ENCODE data around the gene COLEC12.

COLEC12 gene

DNA sequence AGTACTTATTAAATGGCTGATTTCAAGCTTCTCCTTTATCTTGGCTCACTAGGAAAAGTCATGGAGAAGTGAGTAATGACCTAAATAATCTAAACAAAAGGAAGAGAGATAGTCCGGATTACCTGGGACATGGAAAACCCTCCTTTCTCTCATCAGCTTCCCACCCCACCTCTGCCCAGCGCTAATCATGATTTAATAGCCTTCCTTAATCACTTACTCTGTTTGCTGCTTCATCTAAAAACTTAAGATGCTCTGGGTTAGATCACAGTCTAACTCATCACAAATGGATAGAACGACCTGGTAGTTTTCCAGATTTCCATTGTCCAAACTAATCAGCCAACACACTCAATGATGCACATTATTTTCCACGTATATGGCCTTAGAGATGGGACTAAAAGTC, 144.8 kb downstream of the COLEC12 start (continued):
- TF ChIP-seq, protein P1, sequence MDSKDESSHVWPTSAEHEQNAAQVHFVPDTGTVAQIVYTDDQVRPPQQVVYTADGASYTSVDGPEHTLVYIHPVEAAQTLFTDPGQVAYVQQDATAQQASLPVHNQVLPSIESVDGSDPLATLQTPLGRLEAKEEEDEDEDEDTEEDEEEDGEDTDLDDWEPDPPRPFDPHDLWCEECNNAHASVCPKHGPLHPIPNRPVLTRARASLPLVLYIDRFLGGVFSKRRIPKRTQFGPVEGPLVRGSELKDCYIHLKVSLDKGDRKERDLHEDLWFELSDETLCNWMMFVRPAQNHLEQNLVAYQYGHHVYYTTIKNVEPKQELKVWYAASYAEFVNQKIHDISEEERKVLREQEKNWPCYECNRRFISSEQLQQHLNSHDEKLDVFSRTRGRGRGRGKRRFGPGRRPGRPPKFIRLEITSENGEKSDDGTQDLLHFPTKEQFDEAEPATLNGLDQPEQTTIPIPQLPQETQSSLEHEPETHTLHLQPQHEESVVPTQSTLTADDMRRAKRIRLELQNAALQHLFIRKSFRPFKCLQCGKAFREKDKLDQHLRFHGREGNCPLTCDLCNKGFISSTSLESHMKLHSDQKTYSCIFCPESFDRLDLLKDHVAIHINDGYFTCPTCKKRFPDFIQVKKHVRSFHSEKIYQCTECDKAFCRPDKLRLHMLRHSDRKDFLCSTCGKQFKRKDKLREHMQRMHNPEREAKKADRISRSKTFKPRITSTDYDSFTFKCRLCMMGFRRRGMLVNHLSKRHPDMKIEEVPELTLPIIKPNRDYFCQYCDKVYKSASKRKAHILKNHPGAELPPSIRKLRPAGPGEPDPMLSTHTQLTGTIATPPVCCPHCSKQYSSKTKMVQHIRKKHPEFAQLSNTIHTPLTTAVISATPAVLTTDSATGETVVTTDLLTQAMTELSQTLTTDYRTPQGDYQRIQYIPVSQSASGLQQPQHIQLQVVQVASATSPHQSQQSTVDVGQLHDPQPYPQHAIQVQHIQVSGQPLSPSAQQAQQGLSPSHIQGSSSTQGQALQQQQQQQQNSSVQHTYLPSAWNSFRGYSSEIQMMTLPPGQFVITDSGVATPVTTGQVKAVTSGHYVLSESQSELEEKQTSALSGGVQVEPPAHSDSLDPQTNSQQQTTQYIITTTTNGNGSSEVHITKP (tag by site-specific recombination; IDR thresholded peaks at IDR 0.05), result no peak
- TF ChIP-seq ZNF837 (tag by site-specific recombination; IDR thresholded peaks at IDR 0.05) (no peak), GLI2 (tag by site-specific recombination; IDR thresholded peaks at IDR 0.05; ENCODE audit: borderline replicate concordance, low read depth) (no peak), ZNF776 (tag by site-specific recombination; IDR thresholded peaks at IDR 0.05; ENCODE audit: borderline replicate concordance) (no peak), SP2 (tag by site-specific recombination; IDR thresholded peaks at IDR 0.05) (no peak), ZNF48 (tag by site-specific recombination; IDR thresholded peaks at IDR 0.05) (no peak)
- TF ChIP-seq, protein P2, sequence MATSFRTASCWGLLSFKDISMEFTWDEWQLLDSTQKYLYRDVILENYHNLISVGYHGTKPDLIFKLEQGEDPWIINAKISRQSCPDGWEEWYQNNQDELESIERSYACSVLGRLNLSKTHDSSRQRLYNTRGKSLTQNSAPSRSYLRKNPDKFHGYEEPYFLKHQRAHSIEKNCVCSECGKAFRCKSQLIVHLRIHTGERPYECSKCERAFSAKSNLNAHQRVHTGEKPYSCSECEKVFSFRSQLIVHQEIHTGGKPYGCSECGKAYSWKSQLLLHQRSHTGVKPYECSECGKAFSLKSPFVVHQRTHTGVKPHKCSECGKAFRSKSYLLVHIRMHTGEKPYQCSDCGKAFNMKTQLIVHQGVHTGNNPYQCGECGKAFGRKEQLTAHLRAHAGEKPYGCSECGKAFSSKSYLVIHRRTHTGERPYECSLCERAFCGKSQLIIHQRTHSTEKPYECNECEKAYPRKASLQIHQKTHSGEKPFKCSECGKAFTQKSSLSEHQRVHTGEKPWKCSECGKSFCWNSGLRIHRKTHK (tag by site-specific recombination; IDR thresholded peaks at IDR 0.05), result no peak
- TF ChIP-seq, protein P3, sequence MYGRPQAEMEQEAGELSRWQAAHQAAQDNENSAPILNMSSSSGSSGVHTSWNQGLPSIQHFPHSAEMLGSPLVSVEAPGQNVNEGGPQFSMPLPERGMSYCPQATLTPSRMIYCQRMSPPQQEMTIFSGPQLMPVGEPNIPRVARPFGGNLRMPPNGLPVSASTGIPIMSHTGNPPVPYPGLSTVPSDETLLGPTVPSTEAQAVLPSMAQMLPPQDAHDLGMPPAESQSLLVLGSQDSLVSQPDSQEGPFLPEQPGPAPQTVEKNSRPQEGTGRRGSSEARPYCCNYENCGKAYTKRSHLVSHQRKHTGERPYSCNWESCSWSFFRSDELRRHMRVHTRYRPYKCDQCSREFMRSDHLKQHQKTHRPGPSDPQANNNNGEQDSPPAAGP (tag by site-specific recombination; IDR thresholded peaks at IDR 0.05), result no peak

DNA sequence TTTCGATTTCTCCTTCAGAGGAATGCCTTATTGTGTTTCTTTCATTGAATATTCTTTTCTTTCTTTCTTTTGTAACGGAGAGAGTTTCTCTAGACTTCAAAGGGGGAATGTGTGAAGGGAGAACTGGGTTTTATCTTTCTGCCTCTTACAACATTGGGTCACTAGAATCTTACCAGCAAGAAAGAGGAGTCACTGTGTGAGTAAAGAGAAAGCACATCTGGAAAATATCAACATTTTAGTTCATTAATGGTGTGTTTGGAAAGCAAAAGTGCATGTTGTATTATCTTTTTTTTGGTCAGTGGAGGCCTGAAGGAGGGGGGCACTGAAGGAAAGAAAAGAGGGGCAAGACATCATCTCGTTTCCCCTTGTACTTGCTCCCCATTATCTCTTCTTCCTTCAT, 146.0 kb downstream of the COLEC12 start:
- H3K4me1 ChIP-seq (ENCODE audit: control insufficient read depth, insufficient read depth, low read length), result no peaks in the 10 kb centered on the region
- no peaks in the 10 kb centered on the region for H3K36me3 ChIP-seq (ENCODE audit: control insufficient read depth in 2 of 2, insufficient read depth in 1 of 2, low read length in 2 of 2)
- ChIA-PET CTCF (no interaction called here), POLR2A (no interaction called here)
- H3K9me3 ChIP-seq (ENCODE audit: control insufficient read depth, insufficient read depth, low read depth, low read length), result no peaks in the 10 kb centered on the region
- H3K27ac ChIP-seq (ENCODE audit: extremely low read depth, low read depth, low read length), result no peak overlapping the region
- H3K4me3 ChIP-seq (ENCODE audit: low read depth, low read length), result no peak overlapping the region
- no peak for TF ChIP-seq ZNF777 (tag by site-specific recombination; IDR thresholded peaks at IDR 0.05; ENCODE audit: borderline replicate concordance)
- no peak for TF ChIP-seq ZNF211 (tag by site-specific recombination; IDR thresholded peaks at IDR 0.05; ENCODE audit: low read depth)
- TF ChIP-seq, protein P1 (tag by site-specific recombination; IDR thresholded peaks at IDR 0.05), result no peak
- TF ChIP-seq ZFP3 (tag by site-specific recombination; IDR thresholded peaks at IDR 0.05; ENCODE audit: low read depth), result no peak
- no peak for TF ChIP-seq ZNF521 (tag by site-specific recombination; IDR thresholded peaks at IDR 0.05)
- no peak for TF ChIP-seq ZNF37A (tag by site-specific recombination; IDR thresholded peaks at IDR 0.05)
- TF ChIP-seq KLF1 (tag by site-specific recombination; IDR thresholded peaks at IDR 0.05), result no peak
- no peak for TF ChIP-seq ZNF501 (tag by site-specific recombination; IDR thresholded peaks at IDR 0.05)
- TF ChIP-seq ZNF214 (tag by site-specific recombination; IDR thresholded peaks at IDR 0.05; ENCODE audit: borderline replicate concordance), result no peak
- TF ChIP-seq, protein P4, sequence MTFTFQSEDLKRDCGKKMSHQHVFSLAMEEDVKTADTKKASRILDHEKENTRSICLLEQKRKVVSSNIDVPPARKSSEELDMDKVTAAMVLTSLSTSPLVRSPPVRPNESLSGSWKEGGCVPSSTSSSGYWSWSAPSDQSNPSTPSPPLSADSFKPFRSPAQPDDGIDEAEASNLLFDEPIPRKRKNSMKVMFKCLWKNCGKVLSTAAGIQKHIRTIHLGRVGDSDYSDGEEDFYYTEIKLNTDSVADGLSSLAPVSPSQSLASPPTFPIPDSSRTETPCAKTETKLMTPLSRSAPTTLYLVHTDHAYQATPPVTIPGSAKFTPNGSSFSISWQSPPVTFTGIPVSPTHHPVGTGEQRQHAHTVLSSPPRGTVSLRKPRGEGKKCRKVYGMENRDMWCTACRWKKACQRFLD (tag by site-specific recombination; IDR thresholded peaks at IDR 0.05), result no peak
- TF ChIP-seq ZNF473 (tag by site-specific recombination; IDR thresholded peaks at IDR 0.05), result no peak
- TF ChIP-seq ZNF174 (tag by site-specific recombination; IDR thresholded peaks at IDR 0.05), result no peak
- no peak for TF ChIP-seq BCL11B (tag by site-specific recombination; IDR thresholded peaks at IDR 0.05; ENCODE audit: low read depth)
- TF ChIP-seq, protein P5, sequence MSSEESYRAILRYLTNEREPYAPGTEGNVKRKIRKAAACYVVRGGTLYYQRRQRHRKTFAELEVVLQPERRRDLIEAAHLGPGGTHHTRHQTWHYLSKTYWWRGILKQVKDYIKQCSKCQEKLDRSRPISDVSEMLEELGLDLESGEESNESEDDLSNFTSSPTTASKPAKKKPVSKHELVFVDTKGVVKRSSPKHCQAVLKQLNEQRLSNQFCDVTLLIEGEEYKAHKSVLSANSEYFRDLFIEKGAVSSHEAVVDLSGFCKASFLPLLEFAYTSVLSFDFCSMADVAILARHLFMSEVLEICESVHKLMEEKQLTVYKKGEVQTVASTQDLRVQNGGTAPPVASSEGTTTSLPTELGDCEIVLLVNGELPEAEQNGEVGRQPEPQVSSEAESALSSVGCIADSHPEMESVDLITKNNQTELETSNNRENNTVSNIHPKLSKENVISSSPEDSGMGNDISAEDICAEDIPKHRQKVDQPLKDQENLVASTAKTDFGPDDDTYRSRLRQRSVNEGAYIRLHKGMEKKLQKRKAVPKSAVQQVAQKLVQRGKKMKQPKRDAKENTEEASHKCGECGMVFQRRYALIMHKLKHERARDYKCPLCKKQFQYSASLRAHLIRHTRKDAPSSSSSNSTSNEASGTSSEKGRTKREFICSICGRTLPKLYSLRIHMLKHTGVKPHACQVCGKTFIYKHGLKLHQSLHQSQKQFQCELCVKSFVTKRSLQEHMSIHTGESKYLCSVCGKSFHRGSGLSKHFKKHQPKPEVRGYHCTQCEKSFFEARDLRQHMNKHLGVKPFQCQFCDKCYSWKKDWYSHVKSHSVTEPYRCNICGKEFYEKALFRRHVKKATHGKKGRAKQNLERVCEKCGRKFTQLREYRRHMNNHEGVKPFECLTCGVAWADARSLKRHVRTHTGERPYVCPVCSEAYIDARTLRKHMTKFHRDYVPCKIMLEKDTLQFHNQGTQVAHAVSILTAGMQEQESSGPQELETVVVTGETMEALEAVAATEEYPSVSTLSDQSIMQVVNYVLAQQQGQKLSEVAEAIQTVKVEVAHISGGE (tag by site-specific recombination; conservative IDR thresholded peaks at IDR 0.05; ENCODE audit: low read depth), result no peak

Measured in HEK293 (cell line).